Stimulated activated naive CD4-positive, alpha-beta T cell treated with Interleukin-2 at 50 U/mL for 16 hours (primary cell): ENCODE measurements around the gene FCER2.

Experiments used
- DNase-seq: peaks from one replicate; lab custom pipeline; 2025; lab: John Stamatoyannopoulos, UW

The FCER2 gene

GRCh38 chr19:7699417-7700401 is 2.2 kb downstream of the FCER2 start:
- DNase-seq: no peak

GRCh38 chr19:7699003-7699402 is 2.9 kb downstream of the FCER2 start:
- no peak for DNase-seq

GRCh38 chr19:7698583-7698982 is 3.3 kb downstream of the FCER2 start:
- DNase-seq: no peak

- no peak for DNase-seq
These were observed 4.1 kb downstream of the FCER2 start for GRCh38 chr19:7697721-7698287.

GRCh38 chr19:7694499-7694898 is 7.4 kb downstream of the FCER2 start:
- DNase-seq: no peak

- DNase-seq: peak; percentile 15
These were observed 9.4 kb downstream of the FCER2 start for GRCh38 chr19:7692417-7693088.

GRCh38 chr19:7691497-7691896 is 10.4 kb downstream of the FCER2 start:
- no peak for DNase-seq

- no peak for DNase-seq
These were observed 11.1 kb downstream of the FCER2 start for GRCh38 chr19:7690779-7691258.

- no peak for DNase-seq
These were observed 12.8 kb downstream of the FCER2 start for GRCh38 chr19:7689165-7689564.

- DNase-seq: no peak
These were observed 14.8 kb downstream of the FCER2 start for GRCh38 chr19:7687177-7687576.

- DNase-seq: no peak
These were observed 16.1 kb downstream of the FCER2 start for GRCh38 chr19:7685546-7686445.

- DNase-seq: no peak
These were observed 19.6 kb downstream of the FCER2 start for GRCh38 chr19:7682175-7682855.

GRCh38 chr19:7681340-7682174 is 20.4 kb downstream of the FCER2 start:
- DNase-seq: peak; percentile 84

- peak; percentile 79 for DNase-seq
These were observed 21.2 kb downstream of the FCER2 start, which contains the start of gene TRAPPC5 for GRCh38 chr19:7680606-7681339. TRAPPC5 (plus strand) TSS chr19:7680833; CDS start chr19:7682254, 1,421 bp downstream.

GRCh38 chr19:7679771-7680605 is 21.9 kb downstream of the FCER2 start:
- DNase-seq: no peak

- DNase-seq: peak; percentile 77
These were observed 22.8 kb downstream of the FCER2 start for GRCh38 chr19:7678971-7679751.

GRCh38 chr19:7677669-7678311 is 24.1 kb downstream of the FCER2 start:
- no peak for DNase-seq
